Tibial nerve (tissue), 4 donors: ENCODE data around the gene DGKA.

ENCODE experiments used
- EP300 ChIP-seq, 2 donors: sonication (generic); formaldehyde crosslinking; IDR thresholded peaks; one replicate each; pipeline ENCODE4 v1.6.1; 2017; ENCODE audit warnings: antibody characterized with exemption in 2 of 2, mild to moderate bottlenecking in 1 of 2
- POLR2A ChIP-seq, 2 donors: fragments of 450-650 bp; IDR thresholded peaks; one replicate each; pipeline ENCODE4 v1.6.1; 2017; ENCODE audit warnings: antibody characterized with exemption in 2 of 2, mild to moderate bottlenecking in 2 of 2, moderate library complexity in 2 of 2
- TF ChIP-seq, protein P1 (sequence below), 5 experiments: fragments of 200-600 bp in 3 of 5; fragments of 450-650 bp in 2 of 5; sonication (generic) in 3 of 5; IDR thresholded peaks; one replicate each; pipeline ENCODE4 v1.5.1; 2016 to 2019; ENCODE audit warnings: antibody characterized with exemption in 5 of 5, mild to moderate bottlenecking in 3 of 5, moderate library complexity in 2 of 5

DNA sequence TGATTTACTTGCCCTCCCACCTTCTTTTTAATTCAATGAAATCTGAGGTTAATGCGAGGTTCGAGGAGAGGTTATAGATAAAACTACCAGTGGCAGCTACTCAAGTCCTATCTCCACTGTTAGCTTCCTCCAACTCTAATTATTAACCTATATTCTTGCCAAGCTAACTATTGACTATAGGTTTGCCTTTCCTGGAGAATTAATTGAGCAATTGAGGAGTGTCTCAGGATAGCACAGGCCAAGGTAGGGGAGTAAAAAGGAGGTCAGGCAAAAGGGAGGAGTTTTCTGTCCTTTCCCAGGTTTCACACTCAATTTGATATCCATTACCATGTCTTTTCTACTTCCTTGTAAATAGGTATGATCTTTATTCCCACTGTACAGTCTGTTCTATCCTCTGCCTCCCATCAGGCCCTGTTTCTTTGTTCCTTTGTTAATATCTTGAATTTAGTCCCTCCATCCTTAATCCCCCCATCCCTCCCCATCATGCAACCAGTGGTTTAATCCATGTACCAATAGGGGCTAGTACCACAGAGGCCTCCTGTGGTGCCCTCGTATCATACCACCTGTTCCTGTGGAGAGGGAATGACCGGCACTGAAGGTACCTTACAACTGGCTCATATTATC, 62.4 kb downstream of the DGKA start:
- TF ChIP-seq, protein P1, sequence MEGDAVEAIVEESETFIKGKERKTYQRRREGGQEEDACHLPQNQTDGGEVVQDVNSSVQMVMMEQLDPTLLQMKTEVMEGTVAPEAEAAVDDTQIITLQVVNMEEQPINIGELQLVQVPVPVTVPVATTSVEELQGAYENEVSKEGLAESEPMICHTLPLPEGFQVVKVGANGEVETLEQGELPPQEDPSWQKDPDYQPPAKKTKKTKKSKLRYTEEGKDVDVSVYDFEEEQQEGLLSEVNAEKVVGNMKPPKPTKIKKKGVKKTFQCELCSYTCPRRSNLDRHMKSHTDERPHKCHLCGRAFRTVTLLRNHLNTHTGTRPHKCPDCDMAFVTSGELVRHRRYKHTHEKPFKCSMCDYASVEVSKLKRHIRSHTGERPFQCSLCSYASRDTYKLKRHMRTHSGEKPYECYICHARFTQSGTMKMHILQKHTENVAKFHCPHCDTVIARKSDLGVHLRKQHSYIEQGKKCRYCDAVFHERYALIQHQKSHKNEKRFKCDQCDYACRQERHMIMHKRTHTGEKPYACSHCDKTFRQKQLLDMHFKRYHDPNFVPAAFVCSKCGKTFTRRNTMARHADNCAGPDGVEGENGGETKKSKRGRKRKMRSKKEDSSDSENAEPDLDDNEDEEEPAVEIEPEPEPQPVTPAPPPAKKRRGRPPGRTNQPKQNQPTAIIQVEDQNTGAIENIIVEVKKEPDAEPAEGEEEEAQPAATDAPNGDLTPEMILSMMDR (IDR thresholded peaks at IDR 0.05) = no peak
- no peak for TF ChIP-seq POLR2A (IDR thresholded peaks at IDR 0.05)
- no peak for TF ChIP-seq EP300 (IDR thresholded peaks at IDR 0.05)
